ENCODE data around the gene UST. TPM values are rescaled to one million over a fixed set of nuclear protein-coding genes. Genes with fewer than 3 reads are reported as not detected.

UST gene
- total RNA-seq, 2 experiments from 2014 or later = 1.4 to 4.1 TPM

- CTCF ChIA-PET (ENCODE audit: unreplicated experiment) = no interaction called here
- Histone ChIP-seq H2AFZ (ENCODE audit: low read length) (no peak overlapping the region), H3K79me2 (ENCODE audit: insufficient read depth, low read depth, low read length) (no peaks in the 10 kb centered on the region), H3K27ac (ENCODE audit: low read depth, low read length, poor library complexity, severe bottlenecking) (no peak overlapping the region), H3K4me3 (ENCODE audit: low read depth, low read length, poor library complexity, severe bottlenecking) (no peak overlapping the region), H3K4me1 (ENCODE audit: insufficient read depth, low read length, poor library complexity, severe bottlenecking) (no peaks in the 10 kb centered on the region), H4K20me1 (ENCODE audit: insufficient read depth, low read length) (no peaks in the 10 kb centered on the region), H3K9me2 (ENCODE audit: insufficient read depth, low read length) (no peaks in the 10 kb centered on the region), H3K4me2 (ENCODE audit: low read length) (no peak overlapping the region), H3K9me3 (ENCODE audit: low read length) (no peaks in the 10 kb centered on the region), H3K36me3 (ENCODE audit: insufficient read depth, low read length) (no peaks in the 10 kb centered on the region)
- no TSS peak for BruUV-seq (replicated peaks)
- POLR2A ChIA-PET = interaction anchor here (1.2 kb wide), 1 partner anchor 51 kb away, joined by 5 read pairs; no protein-coding TSS in a partner anchor
- intact Hi-C loops (cut with micrococcal nuclease; ENCODE audit: unreplicated experiment) = no loop called here
- no peak for TF ChIP-seq EZH2phosphoT487 (IDR thresholded peaks at IDR 0.05; ENCODE audit: borderline replicate concordance, low read depth, low read length)
- no peak for TF ChIP-seq CTCF (conservative IDR thresholded peaks at IDR 0.05; ENCODE audit: low read length)
- no peak for DNase-seq (ENCODE audit: low spot score)
Observed at GRCh38 chr6:148811459-148811858, 64.6 kb downstream of the UST start.

GRCh38 chr6:148814082-148814790, 67.4 kb downstream of the UST start:
- H3K79me2 ChIP-seq (ENCODE audit: insufficient read depth, low read depth, low read length) = no peaks in the 10 kb centered on the region
- H3K4me1 ChIP-seq (ENCODE audit: insufficient read depth, low read length, poor library complexity, severe bottlenecking) = no peaks in the 10 kb centered on the region
- H3K9me3 ChIP-seq (ENCODE audit: low read length) = no peaks in the 10 kb centered on the region
- H3K4me2 ChIP-seq (ENCODE audit: low read length) = no peak overlapping the region
- no peaks in the 10 kb centered on the region for H4K20me1 ChIP-seq (ENCODE audit: insufficient read depth, low read length)
- intact Hi-C loops (cut with micrococcal nuclease; ENCODE audit: unreplicated experiment) = no loop called here
- no peak overlapping the region for H3K4me3 ChIP-seq (ENCODE audit: low read depth, low read length, poor library complexity, severe bottlenecking)
- CTCF ChIA-PET (ENCODE audit: unreplicated experiment) = no interaction called here
- H3K36me3 ChIP-seq (ENCODE audit: insufficient read depth, low read length) = no peaks in the 10 kb centered on the region
- H3K9me2 ChIP-seq (ENCODE audit: insufficient read depth, low read length) = no peaks in the 10 kb centered on the region
- no peak for DNase-seq (ENCODE audit: low spot score)
- POLR2A ChIA-PET = no interaction called here
- no peak overlapping the region for H3K27ac ChIP-seq (ENCODE audit: low read depth, low read length, poor library complexity, severe bottlenecking)
- TF ChIP-seq EZH2phosphoT487 (IDR thresholded peaks at IDR 0.05; ENCODE audit: borderline replicate concordance, low read depth, low read length) (no peak), CTCF (conservative IDR thresholded peaks at IDR 0.05; ENCODE audit: low read length) (no peak)
- no peak overlapping the region for H2AFZ ChIP-seq (ENCODE audit: low read length)
- BruUV-seq (replicated peaks) = no TSS peak

- Histone ChIP-seq H3K79me2 (ENCODE audit: insufficient read depth, low read depth, low read length) (no peaks in the 10 kb centered on the region), H3K4me3 (ENCODE audit: low read depth, low read length, poor library complexity, severe bottlenecking) (no peak overlapping the region), H3K27ac (ENCODE audit: low read depth, low read length, poor library complexity, severe bottlenecking) (no peak overlapping the region), H2AFZ (ENCODE audit: low read length) (no peak overlapping the region), H3K36me3 (ENCODE audit: insufficient read depth, low read length) (no peaks in the 10 kb centered on the region), H3K4me1 (ENCODE audit: insufficient read depth, low read length, poor library complexity, severe bottlenecking) (no peaks in the 10 kb centered on the region), H3K9me2 (ENCODE audit: insufficient read depth, low read length) (no peaks in the 10 kb centered on the region), H4K20me1 (ENCODE audit: insufficient read depth, low read length) (no peaks in the 10 kb centered on the region), H3K9me3 (ENCODE audit: low read length) (no peaks in the 10 kb centered on the region), H3K4me2 (ENCODE audit: low read length) (no peak overlapping the region)
- CTCF ChIA-PET (ENCODE audit: unreplicated experiment) = no interaction called here
- no TSS peak for BruUV-seq (replicated peaks)
- intact Hi-C loops (cut with micrococcal nuclease; ENCODE audit: unreplicated experiment) = no loop called here
- no peak for DNase-seq (ENCODE audit: low spot score)
- POLR2A ChIA-PET = no interaction called here
- TF ChIP-seq CTCF (conservative IDR thresholded peaks at IDR 0.05; ENCODE audit: low read length) = no peak
- TF ChIP-seq EZH2phosphoT487 (IDR thresholded peaks at IDR 0.05; ENCODE audit: borderline replicate concordance, low read depth, low read length) = no peak
Observed at GRCh38 chr6:148814869-148815268, 68.0 kb downstream of the UST start.

All from OCI-LY7 (cell line).